Right ventricle myocardium superior (tissue), 1 donor: ENCODE measurements around the gene DNAJC1. TPM values are rescaled to one million over a fixed set of nuclear protein-coding genes. Genes with fewer than 3 reads are reported as not detected.

ENCODE experiments used
- ATAC-seq: fragments of 200-7000 bp; cut with Tn5 transposase; one replicate; pipeline ENCODE4 v1.9.1; 2020; ENCODE audit warnings: mild to moderate bottlenecking; ENCODE audit not compliant: poor library complexity
- DNase-seq: peaks from one replicate; pipeline ENCODE4 v3.0.0-alpha.2; 2020
- intact Hi-C: fragments of 100-400 bp; cut with DNase I; formaldehyde crosslinking; loops from one replicate; pipeline ENCODE4 v1.11.2; 2022
- total RNA-seq: library from RNA; stranded (reverse); fragmentation: NEBNext Ultra II Directional; extraction: Animal tissue kit (Norgen Biotek cat#: 25700); gene quantifications from one replicate; pipeline ENCODE4 v1.2.1, GENCODE V29; 2021
- donor health status: DM: no; HTN: yes; CAD: no; lungs with severe emphysema.

DNAJC1 gene
- total RNA-seq, 1 donor from 2014 or later: 10.9 TPM

GRCh38 chr10:22016046-22016705 is 12.6 kb upstream of the DNAJC1 start:
- ATAC-seq (no peak), DNase-seq (no peak)
- intact Hi-C loops: loop anchor here (5.0 kb wide), 1 partner anchor 976 kb away; no protein-coding TSS in a partner anchor

GRCh38 chr10:22010973-22011408 is 7.5 kb upstream of the DNAJC1 start:
- DNase-seq: no peak
- no peak for ATAC-seq
- intact Hi-C loops: no loop called here

GRCh38 chr10:22010539-22010938 is 7.0 kb upstream of the DNAJC1 start:
- DNase-seq (no peak), ATAC-seq (no peak)
- intact Hi-C loops: no loop called here

GRCh38 chr10:22006379-22006884 is 2.9 kb upstream of the DNAJC1 start:
- intact Hi-C loops: loop anchor here (10.0 kb wide), 1 partner anchor 428 kb away; no protein-coding TSS in a partner anchor

GRCh38 chr10:22005763-22006162 is 2.2 kb upstream of the DNAJC1 start:
- intact Hi-C loops: loop anchor here (10.0 kb wide), 1 partner anchor 429 kb away; no protein-coding TSS in a partner anchor
- ATAC-seq: no peak
- no peak for DNase-seq

More at GRCh38 chr10:22006379-22006884, 2.9 kb upstream of the DNAJC1 start:
- DNase-seq (no peak), ATAC-seq (no peak)

GRCh38 chr10:22003964-22004281 is 393 bp upstream of the DNAJC1 start:
- DNase-seq: no peak
- intact Hi-C loops: loop anchor here (5.0 to 10.0 kb wide), 2 partner anchors 223 to 431 kb away; no protein-coding TSS in a partner anchor
- no peak for ATAC-seq

GRCh38 chr10:22002591-22003176 is 846 bp downstream of the DNAJC1 start:
- intact Hi-C loops: loop anchor here (5.0 to 10.0 kb wide), 2 partner anchors 225 to 432 kb away; no protein-coding TSS in a partner anchor
- DNase-seq: no peak
- peak; percentile 16 for ATAC-seq

GRCh38 chr10:21995557-21995956 is 8.0 kb downstream of the DNAJC1 start:
- no peak for DNase-seq
- no peak for ATAC-seq
- intact Hi-C loops: no loop called here

GRCh38 chr10:21993360-21994001 is 10.0 kb downstream of the DNAJC1 start:
- intact Hi-C loops: loop anchor here (5.0 kb wide), 1 partner anchor 994 kb away; no protein-coding TSS in a partner anchor
- DNase-seq (no peak), ATAC-seq (no peak)

GRCh38 chr10:21991785-21992184 is 11.7 kb downstream of the DNAJC1 start:
- ATAC-seq (no peak), DNase-seq (no peak)
- intact Hi-C loops: loop anchor here (5.0 kb wide), 1 partner anchor 996 kb away; no protein-coding TSS in a partner anchor

- ATAC-seq: no peak
- intact Hi-C loops: loop anchor here (5.0 kb wide), 1 partner anchor 997 kb away; no protein-coding TSS in a partner anchor
- no peak for DNase-seq
Observed at GRCh38 chr10:21990449-21990848, 13.1 kb downstream of the DNAJC1 start.

- intact Hi-C loops: loop anchor here (5.0 kb wide), 1 partner anchor 998 kb away; no protein-coding TSS in a partner anchor
- DNase-seq (peak; percentile 61), ATAC-seq (peak; percentile 90)
Observed at GRCh38 chr10:21989453-21990154, 13.9 kb downstream of the DNAJC1 start.

GRCh38 chr10:21985541-21985940 is 18.0 kb downstream of the DNAJC1 start:
- ATAC-seq (no peak), DNase-seq (no peak)
- intact Hi-C loops: no loop called here

GRCh38 chr10:21981118-21981517 is 22.4 kb downstream of the DNAJC1 start:
- DNase-seq (no peak), ATAC-seq (no peak)
- intact Hi-C loops: no loop called here

GRCh38 chr10:21980691-21981090 is 22.8 kb downstream of the DNAJC1 start:
- ATAC-seq: no peak

GRCh38 chr10:21978191-21978862 is 25.2 kb downstream of the DNAJC1 start:
- intact Hi-C loops: no loop called here
- no peak for ATAC-seq
- no peak for DNase-seq

More at GRCh38 chr10:21980691-21981090, 22.8 kb downstream of the DNAJC1 start:
- intact Hi-C loops: no loop called here
- DNase-seq: no peak

- DNase-seq: no peak
- intact Hi-C loops: no loop called here
- no peak for ATAC-seq
Observed at GRCh38 chr10:21976739-21977138, 26.8 kb downstream of the DNAJC1 start.

- intact Hi-C loops: no loop called here
- ATAC-seq (no peak), DNase-seq (no peak)
Observed at GRCh38 chr10:21976280-21976679, 27.2 kb downstream of the DNAJC1 start.
